ENCODE data around the gene CORO1A.
"Not testable (repeated sequence)": the region's sequence is repeated elsewhere in the genome, so short reads cannot be mapped to it uniquely, and the experiment has no call there.

The CORO1A gene

DNA sequence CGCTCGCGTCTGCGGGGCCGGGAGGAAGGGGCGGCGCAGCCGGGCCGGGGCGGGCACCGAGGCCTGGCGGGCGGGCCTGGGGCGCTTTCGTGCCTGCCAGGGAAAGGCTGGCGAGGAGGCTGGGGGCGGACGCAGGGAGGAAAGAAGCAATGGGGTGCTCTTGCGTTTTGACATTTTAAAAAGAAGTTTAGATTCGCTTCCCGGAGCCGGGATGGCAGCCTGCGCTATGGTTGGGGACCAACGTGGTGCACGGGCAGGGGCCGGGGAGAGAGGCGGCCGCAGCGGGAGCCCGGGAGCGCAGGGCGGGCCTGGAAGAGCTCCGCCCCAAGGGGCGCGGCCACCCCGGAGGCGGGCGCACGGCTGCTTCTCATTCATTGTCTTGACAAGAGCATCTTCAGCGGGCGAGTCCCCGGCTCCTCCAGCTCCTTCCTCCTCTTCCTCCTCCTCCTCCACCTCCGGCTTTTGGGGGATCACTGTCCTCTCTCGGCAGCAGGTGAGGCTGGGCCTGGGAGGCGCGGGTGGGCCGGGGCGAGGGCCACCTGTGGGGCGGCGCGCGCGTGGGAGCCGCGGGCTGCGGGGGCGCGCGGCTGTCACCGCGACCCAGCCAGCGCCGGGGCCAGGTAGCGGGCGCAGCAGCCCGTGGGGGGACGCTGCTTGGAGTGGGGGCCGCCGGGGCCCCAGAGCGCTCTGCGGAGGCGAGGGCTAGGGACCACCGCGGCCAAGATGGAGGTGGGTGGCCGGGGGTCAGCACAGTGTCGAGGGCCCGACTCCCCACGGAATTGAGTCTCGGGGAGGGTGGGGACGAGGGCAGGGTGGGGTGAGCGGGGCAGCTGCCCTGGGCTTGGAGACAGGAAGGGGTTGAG, at the start of gene CORO1A:
Gene CORO1A (plus strand): TSS at position 370 of the 863 bp plus-strand sequence. CDS start 1,608 bp downstream, outside the sequence.
- DNase-seq (ENCODE audit: low spot score), result peak; percentile 88

DNA sequence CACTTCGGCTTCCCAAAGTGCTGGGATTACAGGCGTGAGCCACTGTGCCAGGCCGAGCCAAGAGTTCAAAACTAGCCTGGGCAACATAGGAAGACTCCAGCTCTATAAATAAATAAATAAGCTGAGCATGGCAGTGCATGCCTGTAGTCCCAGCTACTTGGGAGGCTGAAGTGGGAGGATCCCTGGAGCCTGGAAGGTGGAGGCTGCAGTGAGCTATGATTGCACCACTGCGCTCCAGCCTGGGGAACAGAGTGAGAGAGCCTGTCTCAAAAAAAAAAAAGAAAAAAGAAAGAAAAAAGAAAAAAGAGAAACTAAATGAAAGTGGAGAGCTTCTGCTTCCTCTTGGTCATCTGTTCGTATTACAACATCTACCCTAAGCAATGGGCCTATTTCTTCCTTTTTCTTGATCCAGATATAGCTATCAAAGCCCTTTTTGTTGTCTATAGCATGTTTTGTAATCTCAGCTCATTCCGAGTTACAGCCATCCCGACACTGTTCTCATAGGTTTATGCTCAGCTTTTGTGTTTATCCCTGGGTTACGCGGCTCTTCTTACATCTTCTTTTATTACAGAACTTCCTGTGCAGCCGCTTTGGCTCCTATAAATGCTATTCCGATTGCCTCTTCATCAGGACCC, 46.3 kb upstream of the CORO1A start:
- no peak for DNase-seq (ENCODE audit: low spot score)

DNA sequence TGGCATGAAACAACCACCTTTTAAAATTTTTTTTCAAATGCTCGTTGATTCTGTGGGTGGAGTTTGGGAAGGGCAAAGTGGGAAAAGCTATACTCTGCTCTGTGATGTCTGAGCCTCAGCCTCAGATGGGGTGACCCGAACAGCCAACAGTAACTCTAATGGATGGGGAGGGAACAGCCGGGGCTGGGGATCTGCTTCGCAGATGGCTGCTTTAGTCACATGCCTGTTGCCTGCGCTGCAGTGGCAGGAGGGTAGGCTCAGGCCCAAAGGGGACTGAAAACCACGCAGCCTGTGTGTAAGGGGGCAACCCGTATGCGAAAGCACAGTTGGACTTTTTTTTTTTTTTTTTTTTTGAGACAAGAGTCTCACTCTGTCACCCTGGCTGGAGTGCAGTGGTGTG, 45.5 kb upstream of the CORO1A start:
- no peak for DNase-seq (ENCODE audit: low spot score)

DNA sequence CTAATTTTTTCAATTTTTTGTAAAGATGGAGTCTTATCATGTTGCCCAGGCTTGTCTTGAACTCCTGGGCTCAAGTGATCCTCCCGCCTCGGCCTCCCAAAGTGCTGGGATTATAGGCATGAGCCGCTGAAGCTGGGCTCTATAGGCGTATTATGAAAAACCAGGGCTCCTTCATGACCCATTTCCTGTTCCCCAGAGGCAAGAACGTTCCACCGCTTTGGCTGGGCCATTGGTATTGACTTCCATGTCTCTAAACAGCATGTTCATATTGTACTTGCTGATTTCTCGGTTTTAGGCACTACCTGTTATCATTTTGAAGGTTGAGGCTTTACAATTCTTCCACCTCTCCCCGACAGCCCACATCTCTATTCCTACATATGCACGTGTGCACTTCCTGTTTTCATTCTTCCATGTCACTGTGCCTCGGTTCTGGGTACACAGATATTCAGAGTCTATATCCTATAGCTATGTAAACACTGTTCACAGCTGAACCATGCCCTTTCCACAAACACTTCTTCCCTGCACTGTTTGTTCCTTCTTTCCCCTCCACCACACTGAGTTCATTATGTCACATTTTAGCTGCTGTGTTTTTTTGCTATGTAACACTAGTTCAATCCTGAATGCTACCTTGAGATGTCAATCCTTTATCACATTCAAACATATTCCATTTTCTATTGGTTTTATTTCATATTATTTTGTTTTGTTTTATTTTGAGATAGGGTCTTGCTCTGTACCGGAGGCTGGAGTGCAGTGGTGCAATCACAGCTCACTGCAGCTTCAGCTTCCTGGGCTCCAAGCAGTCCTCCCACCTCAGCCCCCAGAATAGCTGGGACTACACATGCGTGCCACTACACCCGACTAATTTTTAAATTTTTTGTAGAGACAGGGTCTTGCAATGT, 43.6 kb upstream of the CORO1A start:
- no peak for DNase-seq (ENCODE audit: low spot score)

DNA sequence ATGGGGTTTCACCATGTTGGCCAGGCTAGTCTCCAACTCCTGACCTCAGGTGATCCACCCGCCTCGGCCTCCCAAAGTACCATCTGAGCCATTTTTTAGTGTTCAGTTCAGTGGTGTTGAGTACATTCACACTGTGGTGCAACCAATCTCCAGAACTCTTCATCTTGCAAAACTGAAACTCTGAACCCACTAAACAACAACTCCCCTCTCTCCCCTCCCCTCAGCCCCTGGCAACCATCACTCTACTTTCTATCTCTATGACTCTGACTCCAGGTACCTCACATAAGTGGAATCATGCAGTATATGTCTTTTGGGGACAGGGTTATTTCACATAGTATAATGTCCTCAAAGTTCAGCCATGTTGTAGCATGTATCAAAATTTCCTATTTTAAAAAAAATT, 41.7 kb upstream of the CORO1A start:
- DNase-seq (ENCODE audit: low spot score), result no peak

DNA sequence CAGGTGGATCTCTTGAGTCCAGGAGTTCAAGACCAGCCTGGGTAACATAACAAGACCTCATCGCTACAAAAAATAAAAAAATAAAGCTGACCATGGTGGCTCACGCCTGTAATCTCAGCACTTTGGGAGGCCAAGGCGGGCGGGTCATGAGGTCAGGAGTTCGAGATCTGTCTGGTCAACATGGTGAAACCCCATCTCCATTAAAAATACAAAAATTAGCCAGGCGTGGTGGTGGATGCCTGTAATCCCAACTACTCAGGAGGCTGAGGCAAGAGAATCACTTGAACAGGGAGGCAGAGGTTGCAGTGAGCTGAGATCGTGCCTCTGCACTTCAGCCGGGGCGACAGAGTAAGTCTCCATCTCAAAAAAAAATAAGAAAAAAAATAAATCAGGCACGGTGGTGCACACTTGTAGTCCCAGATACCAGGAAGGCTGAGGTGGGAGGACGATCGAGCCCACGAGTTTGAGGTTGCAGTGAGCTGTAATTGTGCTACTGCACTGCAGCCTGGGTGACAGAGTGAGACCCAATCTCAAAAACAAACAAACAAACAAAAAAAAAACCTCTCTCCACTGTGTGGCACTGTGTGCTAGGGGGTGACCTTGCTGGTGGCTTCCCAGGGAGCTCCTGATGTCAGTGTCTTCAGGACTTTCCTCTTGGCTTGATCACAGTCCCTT, 40.6 kb upstream of the CORO1A start:
- peak; percentile 32 for DNase-seq (ENCODE audit: low spot score)

DNA sequence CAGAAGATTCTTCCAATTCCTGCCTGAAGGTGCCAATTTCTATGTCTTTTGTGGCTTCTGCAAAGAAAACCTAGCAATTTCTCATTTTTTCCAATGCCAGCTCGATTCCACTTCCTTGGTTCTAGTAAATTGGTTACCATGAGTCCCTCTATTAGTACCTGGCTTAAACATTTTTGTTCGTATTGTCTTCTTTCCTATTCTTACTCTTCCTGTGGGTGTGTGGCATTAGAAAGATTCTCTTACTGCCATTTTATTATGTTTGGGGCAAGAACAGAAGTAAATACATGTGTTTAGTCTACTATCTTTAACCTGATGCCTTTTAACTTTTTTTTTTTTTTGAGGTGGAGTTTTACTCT, 40.1 kb upstream of the CORO1A start:
- DNase-seq (ENCODE audit: low spot score), result no peak

DNA sequence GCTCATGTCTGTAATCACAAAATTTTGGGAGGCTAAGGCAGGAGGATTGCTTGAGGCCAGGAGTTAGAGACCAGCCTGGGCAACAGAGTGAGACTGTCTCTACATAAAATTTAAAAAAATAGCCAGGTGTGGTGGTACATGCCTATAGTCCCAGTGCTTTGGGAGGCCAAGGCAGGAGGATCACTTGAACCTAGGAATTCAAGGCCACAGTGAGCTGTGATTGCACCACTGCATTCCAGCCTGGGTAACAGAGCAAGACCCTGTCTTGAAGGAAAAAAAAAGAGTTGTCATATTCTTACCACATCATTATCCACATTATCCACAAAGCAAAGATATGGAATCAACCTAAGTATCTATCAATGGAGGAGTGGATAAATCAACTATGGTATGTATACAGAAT, 39.4 kb upstream of the CORO1A start:
- DNase-seq (ENCODE audit: low spot score), result no peak

DNA sequence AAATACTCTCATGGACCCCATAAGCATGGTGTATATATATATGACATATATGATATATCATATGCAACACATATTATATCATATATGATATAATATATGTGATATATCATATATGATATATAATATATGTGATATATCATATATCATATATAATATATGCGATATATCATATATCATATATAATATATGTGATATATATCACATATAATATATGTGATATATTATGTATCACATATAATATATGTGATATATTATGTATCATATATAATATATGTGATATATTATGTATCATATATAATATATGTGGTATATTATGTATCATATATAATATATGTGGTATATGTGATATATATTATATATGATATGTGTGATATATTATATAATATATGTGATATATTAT, 38.5 kb upstream of the CORO1A start:
- DNase-seq (ENCODE audit: low spot score), result no peak

DNA sequence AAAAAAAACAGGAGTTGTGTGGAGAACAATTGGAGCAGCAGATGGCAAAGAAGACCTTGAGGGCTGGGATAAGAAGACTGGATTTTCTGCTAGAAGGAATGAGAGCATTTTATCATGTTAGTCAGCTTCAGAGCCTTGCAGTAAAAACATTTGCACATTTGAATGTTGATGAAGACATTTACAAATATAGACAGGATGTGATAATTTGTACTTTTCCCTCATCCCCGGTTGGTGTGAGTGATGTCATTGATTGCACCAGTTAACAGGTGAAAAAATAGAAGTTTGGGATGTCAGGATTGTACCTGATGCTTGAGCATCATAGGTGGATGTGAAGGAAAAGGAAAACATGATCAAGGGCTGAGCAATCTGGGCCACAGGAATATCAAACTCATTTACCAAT, 37.7 kb upstream of the CORO1A start:
- no peak for DNase-seq (ENCODE audit: low spot score)

DNA sequence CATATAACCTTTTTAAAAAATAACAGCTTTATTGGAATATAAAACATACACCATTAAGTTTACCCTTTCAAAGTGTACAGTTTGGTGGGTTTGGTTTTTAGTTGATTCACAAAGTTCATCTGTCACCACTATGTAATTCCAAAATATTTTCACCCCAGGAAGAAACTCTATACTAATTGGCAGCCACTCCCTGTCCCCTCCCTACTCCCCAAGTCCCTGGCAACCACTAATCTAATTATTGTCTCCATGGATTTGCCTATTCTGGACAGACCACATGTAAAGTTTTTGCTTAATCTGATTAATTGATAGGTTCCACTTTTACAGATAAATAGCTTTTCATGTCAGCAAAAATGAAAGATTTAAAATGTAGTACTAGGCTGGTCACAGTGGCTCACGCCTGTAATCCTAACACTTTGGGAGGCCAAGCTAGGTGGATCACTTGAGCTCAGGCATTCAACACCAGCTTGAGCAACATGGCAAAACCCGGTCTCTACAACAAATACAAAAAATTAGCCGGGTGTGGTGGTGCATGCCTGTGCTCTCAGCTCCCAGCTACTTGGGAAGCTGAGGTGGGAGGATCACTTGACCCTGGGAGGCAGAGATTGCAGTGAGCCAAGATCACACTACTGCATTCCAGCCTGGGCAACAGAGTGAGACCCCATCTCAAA, 35.4 kb upstream of the CORO1A start:
- no peak for DNase-seq (ENCODE audit: low spot score)

DNA sequence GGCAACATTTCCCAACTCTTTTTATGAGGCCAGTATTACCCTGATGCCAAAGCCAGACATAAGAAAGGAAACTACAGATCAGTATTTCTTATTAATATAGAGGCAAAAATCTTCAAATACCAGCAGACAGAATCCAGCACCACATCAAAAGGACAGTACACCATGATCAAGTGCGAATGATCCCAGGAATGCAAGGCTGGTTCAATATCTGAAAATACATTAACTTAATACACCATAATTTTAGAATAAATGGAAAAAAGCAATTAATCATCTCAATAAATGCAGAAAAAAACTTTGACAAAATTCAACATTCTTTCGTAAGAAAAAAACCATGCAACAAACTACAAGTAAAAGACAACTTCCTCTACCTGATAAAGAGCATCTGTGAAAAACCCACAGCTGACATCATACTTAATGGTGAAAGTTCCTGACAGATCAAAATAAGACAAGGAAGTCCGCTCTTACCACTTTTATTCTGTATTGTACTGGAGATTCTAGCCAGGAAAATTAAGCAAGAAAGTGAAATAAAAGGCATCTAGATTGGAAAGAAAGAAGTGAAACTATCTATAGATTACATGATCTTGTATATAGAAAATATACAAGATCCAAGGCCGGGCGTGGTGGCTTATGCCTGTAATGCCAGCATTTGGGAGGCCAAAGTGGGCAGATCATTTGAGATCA, 34.0 kb upstream of the CORO1A start:
- DNase-seq (ENCODE audit: low spot score), result no peak

DNA sequence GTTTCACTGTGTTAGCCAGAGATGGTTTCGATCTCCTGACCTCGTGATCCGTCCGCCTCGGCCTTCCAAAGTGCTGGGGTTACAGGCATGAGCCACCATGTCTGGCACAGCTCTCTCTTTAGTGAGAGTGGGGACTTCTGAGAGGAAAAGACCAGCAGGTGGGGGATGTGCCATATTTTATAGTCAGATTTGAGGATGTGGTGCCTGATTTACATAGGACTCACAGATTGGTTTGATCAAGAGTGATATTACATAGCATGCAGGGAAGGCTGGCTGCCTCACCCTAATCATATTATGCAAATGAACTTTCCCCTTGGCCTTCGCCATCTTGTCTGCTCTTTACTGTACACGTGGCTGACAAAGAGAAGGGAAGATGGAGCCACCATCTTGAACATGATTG, 32.3 kb upstream of the CORO1A start:
- DNase-seq (ENCODE audit: low spot score), result no peak

DNA sequence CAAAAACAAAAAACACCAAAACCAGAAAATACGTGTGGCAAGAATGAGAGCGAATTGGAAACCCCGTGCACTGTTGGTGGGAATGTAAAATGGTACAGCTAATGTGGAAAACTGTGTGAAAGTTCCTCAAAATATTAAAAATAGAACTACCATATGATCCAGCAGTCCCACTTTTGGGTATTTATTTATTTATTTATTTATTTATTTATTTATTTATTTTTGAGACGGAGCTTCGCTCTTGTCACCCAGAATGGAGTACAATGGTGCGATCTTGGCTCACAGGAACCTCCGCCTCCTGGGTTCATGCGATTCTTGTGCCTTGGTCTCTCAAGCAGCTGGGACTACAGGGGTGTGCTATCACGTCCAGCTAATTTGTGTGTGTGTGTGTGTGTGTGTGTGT, 30.9 kb upstream of the CORO1A start:
- no peak for DNase-seq (ENCODE audit: low spot score)

DNA sequence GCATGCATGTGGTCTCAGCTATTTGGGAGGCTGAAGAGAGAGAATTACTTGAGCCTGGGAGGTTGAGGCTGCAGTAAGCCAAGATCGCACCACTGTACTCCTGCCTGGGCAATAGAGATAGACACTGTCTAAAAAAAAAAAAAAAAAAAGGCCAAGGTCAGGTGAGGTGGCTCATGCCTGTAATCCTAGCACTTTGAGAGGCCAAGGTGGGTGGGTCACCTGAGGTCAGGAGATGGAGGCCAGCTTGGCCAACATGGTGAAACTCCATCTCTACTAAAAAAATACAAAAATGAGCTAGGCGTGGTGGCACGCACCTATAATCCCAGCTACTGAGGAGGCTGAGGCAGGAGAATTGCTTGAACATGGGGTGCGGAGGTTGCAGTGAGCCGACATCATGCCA, 28.2 kb upstream of the CORO1A start:
- DNase-seq (ENCODE audit: low spot score), result no peak

DNA sequence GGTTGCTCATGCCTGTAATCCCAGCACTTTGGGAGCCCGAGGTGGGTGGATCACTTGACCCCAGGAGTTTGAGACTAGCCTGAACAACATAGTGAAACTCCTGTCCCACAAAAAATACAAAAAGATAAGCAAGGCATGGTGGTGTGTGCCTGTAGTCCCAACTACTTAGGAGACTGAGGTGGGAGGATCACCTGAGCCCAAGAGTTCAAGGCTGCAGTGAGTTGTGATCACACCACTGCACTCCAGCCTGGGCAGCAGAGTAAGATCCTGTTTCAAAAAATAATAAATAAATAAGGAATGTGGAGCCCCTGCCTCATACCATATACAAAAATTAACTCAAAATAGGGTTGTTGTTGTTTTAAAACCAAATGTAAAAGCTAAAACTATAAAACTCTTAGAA, 26.2 kb upstream of the CORO1A start:
- DNase-seq (ENCODE audit: low spot score), result no peak

DNA sequence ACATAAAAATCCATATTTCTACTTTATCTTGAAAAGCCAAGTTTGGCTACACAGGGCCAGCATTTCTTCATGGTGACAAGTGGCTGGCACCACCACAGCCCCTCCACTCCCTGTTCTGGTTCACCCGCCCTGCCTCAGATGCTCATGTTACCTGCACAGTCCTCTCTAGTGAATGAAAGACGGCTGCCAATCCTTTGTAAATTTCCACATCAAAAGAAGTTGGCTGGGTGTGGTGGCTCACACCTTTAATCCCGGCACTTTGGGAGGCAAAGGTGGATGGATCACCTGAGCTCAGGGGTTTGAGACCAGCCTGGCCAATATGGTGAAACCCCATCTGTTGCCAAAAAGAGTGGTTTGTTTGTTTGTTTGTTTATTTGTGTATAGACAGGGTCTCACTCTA, 19.9 kb upstream of the CORO1A start:
- DNase-seq (ENCODE audit: low spot score), result no peak

DNA sequence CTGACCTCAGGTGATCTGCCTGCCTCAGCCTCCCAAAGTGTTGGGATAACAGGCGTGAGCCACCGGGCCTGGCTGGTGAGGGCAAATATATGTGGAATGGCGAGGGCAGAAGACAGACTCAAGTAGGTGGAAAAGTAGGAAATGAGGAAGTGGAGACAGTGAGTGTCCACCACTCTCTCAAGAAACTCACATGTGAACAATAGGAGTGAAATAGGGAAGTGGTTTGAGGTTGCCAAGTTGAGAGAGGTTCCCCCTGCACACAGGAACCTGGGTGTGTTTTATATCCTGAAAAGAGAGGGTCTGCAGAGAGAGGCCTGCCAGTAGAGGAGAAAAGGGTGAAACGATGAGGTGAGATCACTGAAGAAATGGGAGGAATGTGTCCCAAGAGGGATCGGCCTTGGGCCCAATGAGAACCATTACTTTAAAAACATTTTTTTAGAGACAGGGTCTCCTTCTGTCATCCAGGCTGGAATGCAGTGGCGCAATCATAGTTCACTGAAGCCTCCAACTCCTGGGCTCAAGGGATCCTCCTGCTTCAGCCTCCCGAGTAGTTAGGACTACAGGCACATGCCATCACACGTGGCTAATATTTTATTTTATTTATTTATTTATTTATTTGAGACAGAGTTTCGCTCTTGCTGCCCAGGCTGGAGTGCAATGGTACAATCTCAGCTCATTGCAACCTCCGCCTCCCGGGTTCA, 17.1 kb upstream of the CORO1A start:
- DNase-seq (ENCODE audit: low spot score), result no peak

DNA sequence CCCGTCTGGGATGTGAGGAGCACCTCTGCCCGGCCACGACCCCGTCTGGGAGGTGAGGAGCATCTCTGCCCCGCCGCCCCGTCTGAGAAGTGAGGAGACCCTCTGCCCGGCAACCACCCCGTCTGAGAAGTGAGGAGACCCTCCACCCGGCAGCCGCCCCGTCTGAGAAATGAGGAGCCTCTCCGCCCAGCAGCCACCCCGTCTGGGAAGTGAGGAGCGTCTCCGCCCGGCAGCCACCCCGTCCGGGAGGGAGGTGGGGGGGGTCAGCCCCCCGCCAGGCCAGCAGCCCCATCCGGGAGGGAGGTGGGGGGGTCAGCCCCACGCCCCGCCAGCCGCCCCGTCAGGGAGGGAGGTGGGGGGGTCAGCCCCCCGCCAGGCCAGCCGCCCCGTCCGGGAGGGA, 14.7 kb upstream of the CORO1A start:
- DNase-seq (ENCODE audit: low spot score), result not testable (repeated sequence)

DNA sequence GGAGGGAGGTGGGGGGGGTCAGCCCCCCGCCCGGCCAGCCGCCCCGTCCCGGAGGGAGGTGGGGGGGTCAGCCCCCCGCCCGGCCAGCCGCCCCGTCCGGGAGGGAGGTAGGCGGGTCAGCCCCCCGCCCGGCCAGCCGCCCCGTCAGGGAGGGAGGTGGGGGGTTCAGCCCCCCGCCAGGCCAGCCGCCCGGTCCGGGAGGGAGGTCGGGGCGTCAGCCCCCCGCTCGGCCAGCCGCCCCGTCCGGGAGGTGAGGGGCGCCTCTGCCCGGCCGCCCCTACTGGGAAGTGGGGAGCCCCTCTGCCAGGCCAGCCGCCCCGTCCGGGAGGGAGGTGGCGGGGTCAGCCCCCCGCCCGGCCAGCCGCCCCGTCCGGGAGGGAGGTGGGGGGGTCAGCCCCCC, 14.0 kb upstream of the CORO1A start:
- not testable (repeated sequence) for DNase-seq (ENCODE audit: low spot score)

Data from iPS-NIHi11 (cell line).